Prostate gland (tissue), 2 donors: ENCODE results near the gene NDUFA13.

Experiments used
- CTCF ChIP-seq, 4 experiments: fragments of 200-600 bp in 2 of 4; fragments of 450-650 bp in 2 of 4; sonication (generic) in 2 of 4; IDR thresholded peaks; 1 replicate in 3 of 4; 2 replicates in 1 of 4; pipeline ENCODE4 v1.5.1; 2016 to 2019; ENCODE audit warnings: antibody characterized with exemption in 4 of 4, mild to moderate bottlenecking in 2 of 4, moderate library complexity in 2 of 4
- POLR2A ChIP-seq: fragments of 450-650 bp; IDR thresholded peaks from one replicate; pipeline ENCODE4 v1.6.1; 2016; ENCODE audit warnings: antibody characterized with exemption, mild to moderate bottlenecking

GRCh38 chr19:19532806-19533701 is 17.0 kb downstream of the NDUFA13 start:
- TF ChIP-seq CTCF (IDR thresholded peaks at IDR 0.05) (no peak), POLR2A (no peak)
